ENCODE data around the gene PROM1. TPM values are rescaled to one million over a fixed set of nuclear protein-coding genes. Genes with fewer than 3 reads are reported as not detected.

The PROM1 gene
- total and polyA plus RNA-seq, 2 of the 4 experiments (the other 2 are of a cell fraction) = not detected

GRCh38 chr4:16025268-16025667 lies 58.6 kb downstream of the PROM1 start:
- in situ Hi-C loops (cut with MboI; ENCODE audit: low sequenced_read_pairs) (no loop called here), dilution Hi-C loops (cut with HindIII; ENCODE audit: low sequenced_read_pairs, unreplicated experiment) (no loop called here), intact Hi-C loops (cut with micrococcal nuclease) (no loop called here)
- Histone ChIP-seq H3K36me3 (ENCODE audit: control insufficient read depth, insufficient read depth, low read length) (no peaks in the 10 kb centered on the region), H3K4me3 (ENCODE audit: insufficient read depth, low read depth, low read length) (no peak overlapping the region), H4K20me1 (ENCODE audit: insufficient read depth, low read length) (no peaks in the 10 kb centered on the region), H3K27me3 (ENCODE audit: control insufficient read depth, insufficient read depth, low read length) (peaks cover 29% of the 10 kb centered on the region), H3K9me1 (ENCODE audit: insufficient read depth, low read length) (no peaks in the 10 kb centered on the region), H3K4ac (ENCODE audit: low read depth, low read length) (no peak overlapping the region), H3K27ac (ENCODE audit: insufficient read depth, low read length) (no peak overlapping the region), H2AK5ac (ENCODE audit: low read depth, low read length) (no peak overlapping the region), H4K91ac (ENCODE audit: insufficient read depth, low read depth, low read length) (no peak overlapping the region), H3K23ac (ENCODE audit: low read depth, low read length) (no peak overlapping the region), H3K4me2 (ENCODE audit: low read depth, low read length) (no peak overlapping the region), H2AK9ac (replicated peaks; ENCODE audit: low read depth, low read length, poor library complexity) (no peak overlapping the region), H3K14ac (replicated peaks; ENCODE audit: low read depth, low read length) (no peak overlapping the region), H2BK15ac (ENCODE audit: low read depth, low read length) (no peak overlapping the region), H2BK20ac (ENCODE audit: low read depth, low read length) (no peak overlapping the region), H4K5ac (ENCODE audit: low read depth, low read length) (no peak overlapping the region), H3K9me3 (ENCODE audit: control insufficient read depth, insufficient read depth, low read length) (no peaks in the 10 kb centered on the region), H4K8ac (ENCODE audit: low read depth in 2 of 2, low read length in 2 of 2) (no peak overlapping the region), H3K79me1 (ENCODE audit: low read depth in 1 of 2, low read length in 2 of 2) (no peaks in the 10 kb centered on the region), H3K56ac (ENCODE audit: extremely low read depth, insufficient read depth, low read length) (no peak overlapping the region), H3K4me1 (ENCODE audit: control insufficient read depth, insufficient read depth, low read length) (no peaks in the 10 kb centered on the region; the same call in 1 of the 2 replicates), H2AFZ (replicated peaks; ENCODE audit: low read length, poor library complexity) (no peak overlapping the region), H2BK5ac (ENCODE audit: low read depth, low read length, poor library complexity, severe bottlenecking) (no peak overlapping the region), H2BK120ac (ENCODE audit: low read depth, low read length) (no peak overlapping the region), H3K18ac (ENCODE audit: low read depth, low read length) (no peak overlapping the region), H3K9ac (ENCODE audit: low read depth, low read length) (no peak overlapping the region)
- ChIA-PET POLR2A (ENCODE audit: unreplicated experiment) (no interaction called here), CTCF (no interaction called here)
- no peak for DNase-seq
- no CpG with 5 or more reads among the region's 5 CpGs for WGBS, 2 experiments (ENCODE audit: extremely low coverage in 2 of 2, insufficient read length in 1 of 2)
- ATAC-seq (ENCODE audit: low read depth) = no peak
- BruUV-seq (replicated peaks) = no TSS peak
- TF ChIP-seq BHLHE40 (IDR thresholded peaks at IDR 0.05; ENCODE audit: low read depth, low read length) (no peak), RFX5 (IDR thresholded peaks at IDR 0.05; ENCODE audit: low read depth, low read length) (no peak)
